ENCODE measurements around the gene APCDD1. TPM values are rescaled to one million over a fixed set of nuclear protein-coding genes. Genes with fewer than 3 reads are reported as not detected.

Gene APCDD1
- total RNA-seq, 1 experiment from 2014 or later = not detected

DNA sequence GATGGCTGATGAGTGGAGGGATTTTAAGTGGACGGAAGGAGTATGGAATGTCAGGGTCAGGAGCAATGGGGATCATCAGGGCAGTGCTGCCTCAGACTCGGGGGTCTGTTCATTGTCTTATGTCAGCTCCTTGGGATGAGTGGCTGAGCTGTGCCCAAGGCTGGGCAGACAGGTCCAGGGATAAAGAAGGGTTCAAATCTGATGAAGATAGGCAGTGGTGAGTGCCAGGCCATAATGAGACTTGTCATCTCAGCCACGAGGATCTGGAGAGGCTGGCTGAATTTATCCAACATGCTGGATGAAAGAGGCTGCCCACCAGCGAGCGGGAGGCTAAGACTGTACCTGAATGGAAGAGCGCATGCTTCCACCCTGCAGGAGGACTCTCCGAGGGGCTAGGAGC, 46.3 kb upstream of the APCDD1 start:
- ChIA-PET RAD21 (ENCODE audit: low non-redundant PET in 1 of 2, low total read pairs in 2 of 2, uncharacterized antibody in 2 of 2, unreplicated experiment in 2 of 2) (no interaction called here), POLR2A (no interaction called here), CTCF (no interaction called here)
- H3K27me3 ChIP-seq (ENCODE audit: insufficient read depth, low read length) = peaks cover 42% of the 10 kb centered on the region
- ATAC-seq = no peak
- no peaks in the 10 kb centered on the region for H3K79me2 ChIP-seq (ENCODE audit: insufficient read depth, low read length)
- no peaks in the 10 kb centered on the region for H3K36me3 ChIP-seq (ENCODE audit: control insufficient read depth in 1 of 2, insufficient read depth in 2 of 2, low read length in 2 of 2)
- TF ChIP-seq, protein P1, sequence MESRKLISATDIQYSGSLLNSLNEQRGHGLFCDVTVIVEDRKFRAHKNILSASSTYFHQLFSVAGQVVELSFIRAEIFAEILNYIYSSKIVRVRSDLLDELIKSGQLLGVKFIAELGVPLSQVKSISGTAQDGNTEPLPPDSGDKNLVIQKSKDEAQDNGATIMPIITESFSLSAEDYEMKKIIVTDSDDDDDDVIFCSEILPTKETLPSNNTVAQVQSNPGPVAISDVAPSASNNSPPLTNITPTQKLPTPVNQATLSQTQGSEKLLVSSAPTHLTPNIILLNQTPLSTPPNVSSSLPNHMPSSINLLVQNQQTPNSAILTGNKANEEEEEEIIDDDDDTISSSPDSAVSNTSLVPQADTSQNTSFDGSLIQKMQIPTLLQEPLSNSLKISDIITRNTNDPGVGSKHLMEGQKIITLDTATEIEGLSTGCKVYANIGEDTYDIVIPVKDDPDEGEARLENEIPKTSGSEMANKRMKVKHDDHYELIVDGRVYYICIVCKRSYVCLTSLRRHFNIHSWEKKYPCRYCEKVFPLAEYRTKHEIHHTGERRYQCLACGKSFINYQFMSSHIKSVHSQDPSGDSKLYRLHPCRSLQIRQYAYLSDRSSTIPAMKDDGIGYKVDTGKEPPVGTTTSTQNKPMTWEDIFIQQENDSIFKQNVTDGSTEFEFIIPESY (IDR thresholded peaks at IDR 0.05; ENCODE audit: extremely low read depth, insufficient replicate concordance, low read length) = no peak
- no peak for TF ChIP-seq POLR2A (IDR thresholded peaks at IDR 0.05; ENCODE audit: borderline replicate concordance, extremely low read depth, insufficient read depth, insufficient read length)
- no peak for TF ChIP-seq ELF1 (IDR thresholded peaks at IDR 0.05; ENCODE audit: borderline replicate concordance, low read depth)
- TF ChIP-seq, protein P2, sequence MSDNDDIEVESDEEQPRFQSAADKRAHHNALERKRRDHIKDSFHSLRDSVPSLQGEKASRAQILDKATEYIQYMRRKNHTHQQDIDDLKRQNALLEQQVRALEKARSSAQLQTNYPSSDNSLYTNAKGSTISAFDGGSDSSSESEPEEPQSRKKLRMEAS (IDR thresholded peaks at IDR 0.05) = no peak
- no peak for TF ChIP-seq RAD21 (IDR thresholded peaks at IDR 0.05; ENCODE audit: low read depth)
- TF ChIP-seq, protein P3, sequence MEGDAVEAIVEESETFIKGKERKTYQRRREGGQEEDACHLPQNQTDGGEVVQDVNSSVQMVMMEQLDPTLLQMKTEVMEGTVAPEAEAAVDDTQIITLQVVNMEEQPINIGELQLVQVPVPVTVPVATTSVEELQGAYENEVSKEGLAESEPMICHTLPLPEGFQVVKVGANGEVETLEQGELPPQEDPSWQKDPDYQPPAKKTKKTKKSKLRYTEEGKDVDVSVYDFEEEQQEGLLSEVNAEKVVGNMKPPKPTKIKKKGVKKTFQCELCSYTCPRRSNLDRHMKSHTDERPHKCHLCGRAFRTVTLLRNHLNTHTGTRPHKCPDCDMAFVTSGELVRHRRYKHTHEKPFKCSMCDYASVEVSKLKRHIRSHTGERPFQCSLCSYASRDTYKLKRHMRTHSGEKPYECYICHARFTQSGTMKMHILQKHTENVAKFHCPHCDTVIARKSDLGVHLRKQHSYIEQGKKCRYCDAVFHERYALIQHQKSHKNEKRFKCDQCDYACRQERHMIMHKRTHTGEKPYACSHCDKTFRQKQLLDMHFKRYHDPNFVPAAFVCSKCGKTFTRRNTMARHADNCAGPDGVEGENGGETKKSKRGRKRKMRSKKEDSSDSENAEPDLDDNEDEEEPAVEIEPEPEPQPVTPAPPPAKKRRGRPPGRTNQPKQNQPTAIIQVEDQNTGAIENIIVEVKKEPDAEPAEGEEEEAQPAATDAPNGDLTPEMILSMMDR (IDR thresholded peaks at IDR 0.05 in 2 of 3, conservative IDR thresholded peaks at IDR 0.05 in 1 of 3; ENCODE audit: borderline replicate concordance in 1 of 3, insufficient read depth in 1 of 3, low read depth in 2 of 3, low read length in 2 of 3) = no peak
- TF ChIP-seq ZNF274 (IDR thresholded peaks at IDR 0.05; ENCODE audit: low read depth, low read length) = no peak
- TF ChIP-seq SRF (IDR thresholded peaks at IDR 0.05; ENCODE audit: low read depth) = no peak
- no peak for TF ChIP-seq POLR2AphosphoS5 (IDR thresholded peaks at IDR 0.05; ENCODE audit: low read depth, low read length)
- no peak for TF ChIP-seq ZFX (IDR thresholded peaks at IDR 0.05)
- TF ChIP-seq SIN3A (IDR thresholded peaks at IDR 0.05; ENCODE audit: low read depth) = no peak
- TF ChIP-seq FOSL1 (IDR thresholded peaks at IDR 0.05; ENCODE audit: low read depth) = no peak
- TF ChIP-seq CEBPB (IDR thresholded peaks at IDR 0.05; ENCODE audit: low read depth) = no peak
- TF ChIP-seq, protein P4, sequence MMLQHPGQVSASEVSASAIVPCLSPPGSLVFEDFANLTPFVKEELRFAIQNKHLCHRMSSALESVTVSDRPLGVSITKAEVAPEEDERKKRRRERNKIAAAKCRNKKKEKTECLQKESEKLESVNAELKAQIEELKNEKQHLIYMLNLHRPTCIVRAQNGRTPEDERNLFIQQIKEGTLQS (IDR thresholded peaks at IDR 0.05) = no peak
- no peak for TF ChIP-seq EGR1 (IDR thresholded peaks at IDR 0.05; ENCODE audit: low read depth)
- no peak for TF ChIP-seq SP1 (IDR thresholded peaks at IDR 0.05; ENCODE audit: low read depth)
- no peak for TF ChIP-seq EZH2 (IDR thresholded peaks at IDR 0.05)
- no peak overlapping the region for H3K4me2 ChIP-seq (ENCODE audit: low read length)
- no peak overlapping the region for H3K4me3 ChIP-seq (replicated peaks in 1 of 2; ENCODE audit: low read depth in 1 of 2, low read length in 2 of 2)
- no peak for DNase-seq (ENCODE audit: low read depth, low spot score)
- no peak overlapping the region for H3K9ac ChIP-seq (ENCODE audit: low read length)
- H3K9me2 ChIP-seq (ENCODE audit: insufficient read depth) = no peaks in the 10 kb centered on the region
- intact Hi-C loops (cut with micrococcal nuclease) = no loop called here
- no TSS peak for BruUV-seq (replicated peaks)
- H3K9me3 ChIP-seq (ENCODE audit: control insufficient read depth in 1 of 2, insufficient read depth in 1 of 2, low read depth in 1 of 2, low read length in 2 of 2) = no peaks in the 10 kb centered on the region
- H3K4me1 ChIP-seq (ENCODE audit: control insufficient read depth in 1 of 2, insufficient read depth in 2 of 2, low read length in 2 of 2) = no peaks in the 10 kb centered on the region
- no peak overlapping the region for H3K27ac ChIP-seq (ENCODE audit: low read depth, low read length)
- H4K20me1 ChIP-seq (ENCODE audit: insufficient read depth) = no peaks in the 10 kb centered on the region
- no peak overlapping the region for H2AFZ ChIP-seq (ENCODE audit: low read depth, low read length, poor library complexity, severe bottlenecking)
